ENCODE results near the gene UNC93A.

- TF ChIP-seq EZH2 (IDR thresholded peaks at IDR 0.05; ENCODE audit: borderline replicate concordance, low read depth, low read length, severe bottlenecking) (no peak), CTCF (IDR thresholded peaks at IDR 0.05; ENCODE audit: borderline replicate concordance, extremely low read depth, low read length, poor library complexity, severe bottlenecking) (no peak)
These were observed 51.9 kb downstream of the UNC93A start for GRCh38 chr6:167342879-167343610.
